Measurements from ENCODE around the gene CDK19. TPM values are rescaled to one million over a fixed set of nuclear protein-coding genes. Genes with fewer than 3 reads are reported as not detected.

CDK19 gene
- polyA plus RNA-seq, 4 donors = 31.3 to 48.7 (median 45.4) TPM

- DNase-seq (ENCODE audit: low read depth in 4 of 4, low spot score in 3 of 4) = no peak
Measured at GRCh38 chr6:110665600-110665999, 149.7 kb downstream of the CDK19 start.

GRCh38 chr6:110664933-110665332 lies 150.3 kb downstream of the CDK19 start:
- DNase-seq (ENCODE audit: low read depth in 4 of 4, low spot score in 3 of 4) = no peak

- DNase-seq (ENCODE audit: low read depth in 4 of 4, low spot score in 3 of 4) = no peak
Measured at GRCh38 chr6:110662490-110663211, 152.6 kb downstream of the CDK19 start.

GRCh38 chr6:110661414-110661813 lies 153.9 kb downstream of the CDK19 start:
- no peak for DNase-seq (ENCODE audit: low read depth in 4 of 4, low spot score in 3 of 4)

- no peak for DNase-seq (ENCODE audit: low read depth in 4 of 4, low spot score in 3 of 4)
Measured at GRCh38 chr6:110660066-110660655, 155.1 kb downstream of the CDK19 start.

GRCh38 chr6:110658631-110659211 lies 156.5 kb downstream of the CDK19 start:
- no peak for DNase-seq (ENCODE audit: low read depth in 4 of 4, low spot score in 3 of 4)

- no peak for DNase-seq (ENCODE audit: low read depth in 4 of 4, low spot score in 3 of 4)
Measured at GRCh38 chr6:110656492-110656891, 158.8 kb downstream of the CDK19 start.

- no peak for DNase-seq (ENCODE audit: low read depth in 4 of 4, low spot score in 3 of 4)
Measured at GRCh38 chr6:110655821-110656220, 159.4 kb downstream of the CDK19 start.

GRCh38 chr6:110654096-110654820 lies 161.0 kb downstream of the CDK19 start:
- no peak for DNase-seq (ENCODE audit: low read depth in 4 of 4, low spot score in 3 of 4)

- no peak for DNase-seq (ENCODE audit: low read depth in 4 of 4, low spot score in 3 of 4)
Measured at GRCh38 chr6:110653381-110653780, 161.9 kb downstream of the CDK19 start.

- no peak for DNase-seq (ENCODE audit: low read depth in 4 of 4, low spot score in 3 of 4)
Measured at GRCh38 chr6:110652520-110652919, 162.7 kb downstream of the CDK19 start.

GRCh38 chr6:110650755-110651154 lies 164.5 kb downstream of the CDK19 start:
- no peak for DNase-seq (ENCODE audit: low read depth in 4 of 4, low spot score in 3 of 4)

- DNase-seq (ENCODE audit: low read depth in 4 of 4, low spot score in 3 of 4) = no peak
Measured at GRCh38 chr6:110649704-110650103, 165.6 kb downstream of the CDK19 start.

GRCh38 chr6:110646951-110647910 lies 168.0 kb downstream of the CDK19 start:
- DNase-seq (ENCODE audit: low read depth in 4 of 4, low spot score in 3 of 4) = no peak

GRCh38 chr6:110646419-110646698 lies 168.9 kb downstream of the CDK19 start:
- no peak for DNase-seq (ENCODE audit: low read depth in 4 of 4, low spot score in 3 of 4)

GRCh38 chr6:110645685-110646418 lies 169.4 kb downstream of the CDK19 start:
- no peak for DNase-seq (ENCODE audit: low read depth in 4 of 4, low spot score in 3 of 4)

GRCh38 chr6:110643175-110643574 lies 172.1 kb downstream of the CDK19 start:
- DNase-seq (ENCODE audit: low read depth in 4 of 4, low spot score in 3 of 4) = no peak

- DNase-seq (ENCODE audit: low read depth in 4 of 4, low spot score in 3 of 4) = no peak
Measured at GRCh38 chr6:110642711-110643110, 172.6 kb downstream of the CDK19 start.

GRCh38 chr6:110636781-110637180 lies 178.5 kb downstream of the CDK19 start:
- DNase-seq (ENCODE audit: low read depth in 4 of 4, low spot score in 3 of 4) = no peak

GRCh38 chr6:110635096-110635495 lies 180.2 kb downstream of the CDK19 start:
- DNase-seq (ENCODE audit: low read depth in 4 of 4, low spot score in 3 of 4) = no peak

Data from left renal pelvis (tissue), 4 donors.